B cell (primary cell): ENCODE data around the gene OTUB2.

ENCODE experiments used
- EZH2 ChIP-seq: IDR thresholded peaks from 2 replicates; pipeline ENCODE4 v1.6.1; 2012; ENCODE audit warnings: borderline replicate concordance, low read depth, mild to moderate bottlenecking, moderate library complexity, low read length; ENCODE audit not compliant: insufficient read depth, poor library complexity, severe bottlenecking
- TF ChIP-seq, protein P1 (sequence below): fragments of 200-600 bp; IDR thresholded peaks from one replicate; pipeline ENCODE4 v1.8.0; 2022; ENCODE audit warnings: antibody characterized with exemption, mild to moderate bottlenecking

DNA sequence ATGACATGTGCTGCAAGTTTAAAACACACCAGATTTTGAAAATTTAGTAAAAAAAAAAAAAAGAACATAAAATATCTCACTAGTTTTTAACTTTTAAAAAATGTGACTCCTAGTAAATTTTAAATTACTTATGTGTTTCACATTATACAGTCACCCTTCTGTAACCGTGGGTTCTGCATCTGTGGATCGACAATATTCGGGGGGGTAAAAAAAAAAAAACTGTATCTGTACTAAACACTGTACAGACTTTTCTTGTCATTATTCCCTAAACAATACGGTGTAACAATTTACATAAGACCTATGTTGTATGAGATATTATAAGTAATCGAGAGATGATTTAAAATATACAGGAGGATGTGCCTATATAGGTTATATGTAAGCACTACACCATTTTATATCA is 51.7 kb downstream of the OTUB2 start:
- TF ChIP-seq EZH2, result no peak
- TF ChIP-seq, protein P1, sequence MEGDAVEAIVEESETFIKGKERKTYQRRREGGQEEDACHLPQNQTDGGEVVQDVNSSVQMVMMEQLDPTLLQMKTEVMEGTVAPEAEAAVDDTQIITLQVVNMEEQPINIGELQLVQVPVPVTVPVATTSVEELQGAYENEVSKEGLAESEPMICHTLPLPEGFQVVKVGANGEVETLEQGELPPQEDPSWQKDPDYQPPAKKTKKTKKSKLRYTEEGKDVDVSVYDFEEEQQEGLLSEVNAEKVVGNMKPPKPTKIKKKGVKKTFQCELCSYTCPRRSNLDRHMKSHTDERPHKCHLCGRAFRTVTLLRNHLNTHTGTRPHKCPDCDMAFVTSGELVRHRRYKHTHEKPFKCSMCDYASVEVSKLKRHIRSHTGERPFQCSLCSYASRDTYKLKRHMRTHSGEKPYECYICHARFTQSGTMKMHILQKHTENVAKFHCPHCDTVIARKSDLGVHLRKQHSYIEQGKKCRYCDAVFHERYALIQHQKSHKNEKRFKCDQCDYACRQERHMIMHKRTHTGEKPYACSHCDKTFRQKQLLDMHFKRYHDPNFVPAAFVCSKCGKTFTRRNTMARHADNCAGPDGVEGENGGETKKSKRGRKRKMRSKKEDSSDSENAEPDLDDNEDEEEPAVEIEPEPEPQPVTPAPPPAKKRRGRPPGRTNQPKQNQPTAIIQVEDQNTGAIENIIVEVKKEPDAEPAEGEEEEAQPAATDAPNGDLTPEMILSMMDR, result no peak
